ENCODE measurements around the gene ZNF212.

The ZNF212 gene

DNA sequence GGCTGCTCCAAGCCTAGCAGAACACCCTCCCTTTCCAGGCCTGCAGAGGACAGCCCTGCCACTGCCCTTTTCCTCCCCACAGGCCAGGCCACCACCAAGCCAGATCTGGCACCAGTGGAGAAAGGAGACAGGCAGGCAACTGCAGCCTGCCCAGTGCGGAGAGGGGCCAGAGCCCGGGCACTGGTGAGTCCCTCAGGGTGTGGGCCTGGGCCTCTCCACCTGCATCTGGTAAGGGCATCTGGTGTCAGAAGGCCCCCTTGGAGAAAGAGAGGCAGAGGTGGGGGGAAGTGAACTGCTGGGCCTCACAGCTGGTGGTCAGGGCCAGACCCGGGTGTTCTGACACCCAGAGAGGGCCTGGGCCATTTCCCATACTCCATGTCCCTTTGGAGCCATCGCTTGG is 50.4 kb downstream of the ZNF212 start:
- no peak for DNase-seq

DNA sequence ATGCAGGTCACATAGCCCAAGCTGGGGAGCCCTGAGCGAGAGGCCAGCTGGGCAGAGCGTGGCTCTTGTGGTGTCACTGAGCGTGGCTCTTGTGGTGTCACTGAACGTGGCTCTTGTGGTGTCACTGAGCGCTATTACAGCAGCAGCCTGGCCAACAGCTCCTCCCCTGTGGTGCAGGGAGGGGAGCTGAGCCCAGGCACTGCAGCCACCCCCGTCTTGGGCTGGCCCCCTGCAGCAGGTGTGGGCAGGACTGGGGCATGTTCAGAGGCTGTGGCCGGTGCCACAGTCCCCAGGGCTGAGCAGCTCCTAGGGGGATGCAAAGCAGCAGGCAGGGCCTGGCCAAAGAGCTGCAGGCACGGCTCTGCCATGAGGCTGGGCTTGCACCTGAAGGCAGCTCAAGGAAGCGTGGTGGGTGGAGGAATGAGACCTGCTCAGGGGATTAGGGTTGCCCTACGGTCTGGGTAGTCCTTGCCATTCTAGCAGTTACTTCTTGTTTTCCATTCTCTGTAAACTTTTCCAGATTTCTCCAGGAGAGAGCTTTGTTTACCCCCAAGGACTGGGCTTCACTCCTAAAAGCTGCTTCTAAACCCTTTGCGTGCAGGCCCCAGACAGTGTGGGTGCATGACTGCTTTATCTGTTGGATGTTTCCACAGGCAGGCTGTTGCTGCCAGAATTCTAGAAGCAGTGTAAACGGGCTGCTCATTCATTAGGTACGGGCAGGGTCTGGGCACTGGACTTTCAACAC is 51.8 kb downstream of the ZNF212 start:
- DNase-seq, result no peak

DNA sequence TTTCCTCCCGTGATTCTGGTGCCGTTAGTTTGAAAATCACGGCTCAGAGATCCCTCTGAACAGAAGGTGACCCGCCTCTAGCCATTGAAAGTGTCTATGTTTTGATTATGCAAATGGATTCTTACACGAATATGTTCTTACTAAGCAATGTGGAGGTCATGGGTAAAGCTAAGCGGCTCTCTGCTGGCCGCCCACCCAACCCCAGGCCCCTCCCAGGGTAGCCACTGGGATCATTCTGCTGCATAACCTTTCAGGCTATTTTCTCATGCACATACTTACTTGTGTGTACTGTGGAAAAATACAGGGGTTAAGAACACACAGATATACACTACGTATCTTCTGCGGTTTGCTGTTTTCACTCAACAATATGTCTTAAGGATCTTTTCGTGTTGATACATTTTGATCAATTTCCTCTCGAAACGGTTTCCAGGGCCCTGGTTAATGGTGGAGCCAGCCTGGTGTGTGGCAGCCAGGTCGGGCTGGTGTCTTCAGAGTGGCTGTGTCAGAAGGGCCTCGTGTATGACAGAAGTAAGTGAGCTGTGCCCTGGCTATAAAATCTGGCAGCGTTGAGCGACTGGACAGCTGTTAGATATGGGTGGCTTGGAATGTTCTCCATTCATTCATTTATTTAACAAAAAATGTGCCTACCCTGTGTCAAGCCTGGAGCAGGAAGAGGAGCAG is 52.5 kb downstream of the ZNF212 start:
- no peak for DNase-seq

DNA sequence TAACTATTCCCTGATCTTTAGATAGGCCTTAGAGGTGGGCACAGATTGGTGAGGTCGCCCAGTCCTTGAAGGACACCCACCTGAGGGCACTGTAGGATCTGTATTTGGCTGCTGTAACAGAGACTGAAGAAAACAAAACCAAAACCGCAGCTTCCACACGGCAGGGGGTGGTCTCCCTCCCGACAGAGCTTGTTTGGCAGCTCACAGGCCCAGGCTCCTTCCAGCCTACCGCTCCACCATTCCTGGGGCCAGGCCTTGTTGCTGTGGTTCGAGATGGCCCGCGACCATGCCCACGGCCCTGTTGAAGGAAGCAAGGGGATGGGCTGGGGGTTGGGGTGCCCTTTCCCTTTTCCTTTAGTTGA is 53.0 kb downstream of the ZNF212 start:
- no peak for DNase-seq

DNA sequence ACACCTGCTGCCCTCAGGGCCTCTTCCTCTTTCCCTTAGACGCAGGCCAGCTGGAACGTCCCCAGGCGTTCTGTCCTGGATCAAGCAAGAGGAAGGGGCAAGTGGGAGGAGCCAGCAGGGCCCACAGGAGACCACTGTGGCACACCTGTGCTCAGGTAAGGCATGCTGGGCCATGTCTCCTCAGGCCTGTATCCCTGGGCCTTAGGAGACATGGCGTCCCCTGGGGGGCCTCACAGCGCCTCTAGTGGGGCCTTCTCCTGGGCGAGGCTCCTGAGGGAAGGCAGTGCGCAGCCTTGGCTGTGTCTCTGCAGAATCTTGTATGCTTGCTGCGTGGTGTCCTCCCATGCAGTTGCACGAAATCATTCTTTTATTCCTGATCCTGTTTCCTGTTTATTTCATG is 53.9 kb downstream of the ZNF212 start:
- DNase-seq, result no peak

DNA sequence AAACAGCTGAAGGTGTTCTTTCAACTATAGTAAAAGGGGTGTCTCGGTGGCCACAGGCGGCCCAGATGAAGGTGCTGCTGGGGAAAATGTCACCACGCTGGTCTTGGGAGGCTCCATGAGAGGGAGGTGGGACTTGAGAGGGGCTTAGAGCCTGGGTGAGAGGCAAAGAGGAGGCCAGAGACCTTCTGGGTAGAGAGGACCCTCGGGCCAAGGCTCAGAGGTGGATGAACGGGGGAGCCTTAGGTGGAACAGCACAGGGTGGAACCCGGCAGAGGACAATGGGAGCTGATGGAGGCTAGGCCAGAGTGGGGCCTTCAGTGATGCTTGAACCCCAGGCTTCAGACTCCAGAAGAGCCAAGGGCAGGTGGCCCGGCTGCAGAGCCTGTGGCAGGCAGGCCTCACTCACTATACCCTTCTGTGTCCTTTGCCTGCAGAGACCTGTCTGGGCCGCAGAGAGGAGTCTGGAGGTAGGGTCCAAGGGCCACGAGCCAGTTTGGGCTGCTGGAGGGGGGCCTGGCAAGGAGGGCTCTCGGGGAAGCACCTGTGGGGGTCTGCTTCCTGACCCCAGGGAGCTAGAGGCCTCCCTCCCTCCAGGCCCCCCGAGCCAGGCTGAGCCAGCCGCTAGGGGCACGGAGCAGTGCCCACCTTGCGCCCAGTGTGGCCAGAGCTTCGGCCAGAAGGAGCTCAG is 54.6 kb downstream of the ZNF212 start:
- DNase-seq, result no peak

- DNase-seq, result no peak
These were observed 55.4 kb downstream of the ZNF212 start for GRCh38 chr7:149294634-149295480.

DNA sequence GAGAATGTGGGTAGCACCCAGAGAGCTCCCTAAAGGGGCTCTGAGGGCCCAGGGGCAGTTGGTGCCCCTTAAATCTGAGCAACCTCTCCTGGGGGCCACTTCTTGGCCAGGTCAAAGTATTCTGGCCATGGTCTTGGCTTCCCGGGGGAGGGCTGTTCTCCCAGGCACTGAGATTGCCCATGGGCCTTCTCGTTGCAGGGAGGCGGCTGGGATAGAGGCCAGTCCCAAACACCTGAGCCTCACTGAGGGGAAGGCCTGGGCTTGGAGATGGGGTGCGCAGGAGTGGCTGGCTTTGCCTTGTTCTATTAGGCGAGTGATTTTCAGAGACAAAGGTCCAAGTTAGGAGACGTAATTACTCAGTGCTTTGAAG is 56.0 kb downstream of the ZNF212 start:
- no peak for DNase-seq

GRCh38 chr7:149296368-149296767 is 56.9 kb downstream of the ZNF212 start:
- no peak for DNase-seq

DNA sequence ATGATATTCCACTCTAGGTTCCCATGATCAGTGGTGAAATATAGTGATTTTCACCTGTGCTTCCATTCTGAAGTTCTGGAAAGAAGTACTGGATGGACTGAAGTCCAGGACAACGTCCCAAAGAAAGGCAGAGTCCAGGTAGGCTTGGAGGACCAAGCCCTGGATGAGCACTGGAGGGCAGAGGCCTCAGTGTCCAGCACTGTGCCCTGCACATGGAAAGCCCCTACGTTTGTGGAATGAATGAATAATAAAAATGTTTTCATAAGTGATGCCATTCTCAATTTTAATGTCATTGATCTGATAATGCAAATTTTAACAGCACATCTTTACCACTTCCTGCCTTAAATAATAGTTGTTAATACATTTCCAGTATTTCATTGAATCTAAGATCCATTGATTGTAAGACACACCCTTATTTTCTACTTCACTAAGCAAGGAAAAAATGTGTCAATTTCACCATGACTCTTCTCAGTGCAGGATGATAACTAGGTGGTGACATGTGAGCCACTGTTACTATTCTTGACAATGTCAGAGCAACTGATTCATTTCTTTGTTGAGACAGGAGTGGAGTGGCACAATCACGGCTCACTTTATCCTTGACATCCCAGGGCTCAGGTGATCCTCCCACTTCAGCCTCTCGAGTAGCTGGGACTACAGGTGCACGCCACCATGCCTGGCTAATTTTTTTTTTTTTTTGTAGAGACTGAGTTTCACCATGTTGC is 57.7 kb downstream of the ZNF212 start:
- no peak for DNase-seq

DNA sequence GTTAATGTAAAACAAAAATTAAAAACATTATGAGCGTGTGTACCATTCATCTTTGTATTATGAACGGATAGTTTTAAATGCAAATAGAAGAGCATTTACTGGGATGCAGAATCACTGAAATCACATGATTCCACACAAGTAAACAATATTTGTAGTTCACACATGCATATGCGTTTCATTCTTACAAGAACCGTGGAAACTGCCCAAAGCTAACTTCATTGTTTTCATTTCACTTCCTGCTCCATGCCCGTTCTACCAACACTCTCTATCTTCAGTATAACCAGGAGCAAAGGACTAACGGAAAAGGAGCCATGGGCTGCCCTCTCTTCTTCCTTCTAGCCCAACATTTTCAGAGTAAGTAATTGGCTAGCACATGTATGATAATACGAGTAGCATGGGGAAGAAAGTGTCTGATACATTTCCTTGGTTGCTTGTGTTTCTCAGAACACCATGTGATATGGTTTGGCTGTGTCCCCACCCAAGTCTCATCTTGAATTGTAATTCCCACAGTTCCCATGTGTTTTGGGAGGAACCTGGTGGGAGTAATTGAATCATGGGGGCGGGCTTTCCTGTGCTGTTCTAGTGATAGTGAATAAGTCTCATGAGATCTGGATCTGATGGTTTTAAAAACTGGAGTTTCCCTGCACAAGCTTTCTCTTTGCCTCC is 61.3 kb downstream of the ZNF212 start:
- no peak for DNase-seq

- DNase-seq, result no peak
These were observed 62.8 kb downstream of the ZNF212 start for GRCh38 chr7:149302222-149302621.

- no peak for DNase-seq
These were observed 63.4 kb downstream of the ZNF212 start for GRCh38 chr7:149302865-149303264.

DNA sequence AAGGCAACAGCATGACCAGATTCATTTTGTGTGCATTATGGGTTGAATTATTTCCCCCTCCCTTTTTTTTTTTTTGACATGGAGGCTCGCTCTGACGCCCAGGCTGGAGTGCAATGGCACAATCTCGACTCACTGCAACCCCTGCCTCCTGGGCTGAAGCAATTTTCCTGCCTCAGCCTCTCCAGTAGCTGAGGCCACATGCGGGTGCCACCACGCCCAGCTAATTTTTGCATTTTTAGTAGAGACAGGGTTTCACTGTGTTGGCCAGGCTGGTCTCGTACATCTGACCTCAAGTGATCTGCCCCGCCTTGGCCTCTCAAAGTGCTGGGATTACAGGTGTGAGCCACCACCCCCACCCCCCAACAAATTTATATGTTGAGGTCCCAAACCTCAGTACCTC is 64.6 kb downstream of the ZNF212 start:
- DNase-seq, result no peak

All from NCI-H1694 treated with DMSO at 0.1 percent for 48 hours (cell line).